GM12865 (cell line): ENCODE results near the gene SSRP1.

Source experiments
- DNase-seq: peaks from one replicate; pipeline ENCODE4 v3.0.0; 2010; ENCODE audit warnings: low read depth
- H3K4me3 ChIP-seq: 2 replicates; pipeline ENCODE4 v1.5.1; 2011; ENCODE audit warnings: mild to moderate bottlenecking, low read depth, low read length, control low read depth
- CTCF ChIP-seq: IDR thresholded peaks from 2 replicates; pipeline ENCODE4 v1.5.1; 2011; ENCODE audit warnings: low read length, control low read depth, low read depth, inconsistent platforms; ENCODE audit not compliant: insufficient read depth; ENCODE audit errors: missing control alignments

Gene SSRP1

DNA sequence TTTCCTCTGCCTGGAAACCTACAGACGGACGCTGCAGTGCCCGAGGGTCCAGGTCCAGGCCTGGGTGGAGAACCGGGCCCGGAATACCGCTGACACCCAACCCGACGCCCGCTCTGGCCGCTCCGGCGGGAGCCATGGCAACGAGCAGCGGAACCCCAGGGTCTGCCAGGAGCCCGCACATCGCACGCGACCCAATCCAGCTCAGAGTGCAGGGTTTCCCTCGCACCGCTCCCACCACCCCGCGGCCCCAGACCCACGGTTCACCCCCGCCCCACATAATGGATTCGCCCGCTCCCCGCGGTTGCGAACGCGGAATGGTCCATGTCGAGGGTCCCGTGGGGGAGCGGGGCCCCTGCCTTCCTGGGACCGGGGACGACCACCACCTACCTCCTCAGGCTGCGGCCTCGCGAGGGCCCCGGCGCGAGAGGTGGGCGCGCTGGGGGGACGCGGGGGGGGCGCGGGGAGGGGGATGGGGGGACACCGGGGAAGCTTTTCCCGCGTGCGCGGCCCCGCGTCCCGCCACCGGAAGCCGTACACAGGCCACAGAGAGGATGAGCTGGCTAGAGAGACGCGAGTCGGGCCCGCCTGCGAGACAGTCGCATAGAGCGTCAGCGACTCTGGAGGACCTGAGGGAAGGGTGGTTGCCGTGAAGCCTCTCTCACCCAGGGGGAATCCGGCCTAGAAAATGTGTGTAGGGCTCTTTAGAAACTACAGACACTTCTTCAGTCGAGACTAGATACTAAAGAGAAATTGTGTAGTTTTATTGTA lies at the start of gene SSRP1:
Gene SSRP1 (minus strand): TSS at position 550 of the 768 bp plus-strand sequence. CDS start 771 bp downstream, outside the sequence.
- H3K4me3 ChIP-seq: peak within 1 kb of the TSS; percentile 93
- TF ChIP-seq CTCF: no peak
- peak; percentile 94 for DNase-seq

GRCh38 chr11:57380975-57381374 lies 45.3 kb upstream of the SSRP1 start, which contains the start of gene PRG3:
Gene PRG3 (minus strand): TSS chr11:57381150. CDS start chr11:57380708, 442 bp downstream.
- TF ChIP-seq CTCF: no peak
- H3K4me3 ChIP-seq: no peak within 1 kb of the TSS
- no peak for DNase-seq

DNA sequence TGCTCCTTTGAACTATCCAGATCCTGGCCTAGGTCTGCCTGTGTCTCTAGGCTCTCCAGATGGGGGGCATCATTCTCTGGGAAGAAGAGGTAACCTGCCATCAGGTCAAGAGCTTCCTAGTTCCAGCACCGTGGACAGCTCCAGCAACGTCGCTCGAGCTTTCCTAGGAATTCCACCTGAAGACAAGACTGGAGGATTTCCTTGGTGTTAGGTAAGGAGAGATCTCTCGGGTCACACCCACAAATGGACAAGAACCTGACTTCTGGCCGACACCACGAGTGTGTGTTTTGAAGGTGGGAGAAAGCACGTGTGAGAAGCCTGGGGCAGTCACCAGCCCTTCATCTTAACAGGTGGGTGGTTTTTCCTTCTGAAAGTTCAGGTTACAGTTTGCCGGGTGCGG lies 44.0 kb upstream of the SSRP1 start:
- no peak for DNase-seq
- TF ChIP-seq CTCF: no peak
- H3K4me3 ChIP-seq: no peak overlapping the region

DNA sequence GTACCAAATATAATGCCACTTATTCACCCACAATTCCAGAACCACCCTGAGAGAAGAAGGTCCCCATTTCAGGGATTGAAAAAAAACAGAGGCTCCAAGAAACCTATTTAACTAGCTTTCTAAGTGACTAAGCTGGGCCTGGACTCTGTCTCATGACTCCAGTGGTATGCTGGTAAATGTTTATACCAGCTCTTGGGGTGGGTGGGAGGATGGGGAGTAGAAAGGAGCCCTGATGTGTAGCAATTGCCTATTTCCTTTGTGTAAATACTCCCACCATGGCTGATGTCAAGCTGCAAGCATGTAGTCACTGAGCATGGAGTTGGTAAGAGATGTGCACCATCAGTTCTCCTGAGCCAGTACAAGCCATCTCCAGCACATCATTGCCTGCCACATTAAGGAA lies 42.5 kb upstream of the SSRP1 start:
- no peak for TF ChIP-seq CTCF
- no peak for DNase-seq
- no peak overlapping the region for H3K4me3 ChIP-seq

DNA sequence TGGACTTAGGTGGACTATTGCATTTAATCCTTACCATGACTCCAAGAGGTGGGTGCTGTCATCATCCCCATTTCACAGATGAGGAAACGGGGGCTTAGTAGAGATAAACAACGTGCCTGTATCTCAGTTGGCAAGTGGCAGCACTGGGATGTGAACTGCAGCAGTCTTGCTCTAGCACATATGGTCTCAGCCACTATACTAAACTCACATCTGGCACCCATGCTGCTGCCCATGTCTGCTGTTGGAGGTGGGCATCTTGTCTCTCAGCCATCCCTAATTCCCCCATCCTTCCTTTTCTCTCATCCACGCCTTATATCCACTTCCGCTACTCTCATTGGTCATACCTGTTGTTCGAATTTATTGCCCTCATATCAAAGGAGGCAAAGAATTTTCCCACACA lies 41.4 kb upstream of the SSRP1 start:
- no peak for TF ChIP-seq CTCF
- no peak overlapping the region for H3K4me3 ChIP-seq
- DNase-seq: no peak

- H3K4me3 ChIP-seq: no peak overlapping the region
- TF ChIP-seq CTCF: no peak
- no peak for DNase-seq
Observed at GRCh38 chr11:57376095-57377090, 40.7 kb upstream of the SSRP1 start.
